SH-SY5Y (cell line): ENCODE data around the gene ASB10.

ENCODE experiments used
- GATA2 ChIP-seq: IDR thresholded peaks from 2 replicates; pipeline ENCODE4 v1.6.1; 2011; ENCODE audit warnings: mild to moderate bottlenecking, low read depth, low read length
- GATA3 ChIP-seq: IDR thresholded peaks from 2 replicates; pipeline ENCODE4 v1.6.1; 2011; ENCODE audit warnings: low read depth, mild to moderate bottlenecking, low read length, moderate library complexity

DNA sequence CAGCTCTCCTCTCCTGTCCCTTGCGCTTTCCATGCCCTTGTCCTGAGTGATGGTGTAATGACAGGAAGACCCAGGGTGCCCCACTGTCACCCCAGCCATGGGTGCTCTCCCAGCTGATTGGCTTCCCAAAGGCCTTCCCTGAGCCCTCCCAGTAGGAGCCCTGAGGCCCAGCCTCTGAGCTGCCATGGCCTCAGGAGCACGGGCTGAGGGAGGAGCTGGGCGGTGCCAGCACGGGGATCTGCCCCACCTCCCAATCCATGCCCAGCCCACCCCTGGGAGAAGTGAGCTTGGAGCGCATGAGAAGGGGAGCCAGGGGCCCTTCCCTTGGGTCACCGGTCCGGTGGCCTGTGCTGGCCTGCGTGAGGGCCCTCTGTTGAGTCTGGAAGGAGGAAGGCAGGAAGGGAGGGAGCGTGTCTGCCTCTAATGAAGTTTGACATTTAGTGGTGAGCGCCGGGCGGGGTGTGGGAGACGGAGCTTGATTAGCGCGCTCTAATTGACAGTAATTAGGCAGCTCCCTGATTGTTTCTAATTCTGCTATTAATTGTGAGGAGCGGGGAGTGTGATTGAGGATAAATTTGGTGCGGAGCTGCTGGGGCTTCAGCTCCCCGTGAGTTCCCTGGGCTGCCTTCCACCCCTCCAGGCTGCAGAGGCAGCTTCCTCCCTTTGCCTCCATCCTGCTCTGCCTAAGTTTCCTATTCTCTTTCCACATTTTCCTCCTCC lies 47.8 kb downstream of the ASB10 start:
- no peak for TF ChIP-seq GATA3
- TF ChIP-seq GATA2, result no peak
